SH-SY5Y (cell line): Measurements from ENCODE around the gene MESD.

Experiments
- GATA2 ChIP-seq: IDR thresholded peaks from 2 replicates; pipeline ENCODE4 v1.6.1; 2011; ENCODE audit warnings: mild to moderate bottlenecking, low read depth, low read length
- GATA3 ChIP-seq: IDR thresholded peaks from 2 replicates; pipeline ENCODE4 v1.6.1; 2011; ENCODE audit warnings: low read depth, mild to moderate bottlenecking, low read length, moderate library complexity

Gene MESD

DNA sequence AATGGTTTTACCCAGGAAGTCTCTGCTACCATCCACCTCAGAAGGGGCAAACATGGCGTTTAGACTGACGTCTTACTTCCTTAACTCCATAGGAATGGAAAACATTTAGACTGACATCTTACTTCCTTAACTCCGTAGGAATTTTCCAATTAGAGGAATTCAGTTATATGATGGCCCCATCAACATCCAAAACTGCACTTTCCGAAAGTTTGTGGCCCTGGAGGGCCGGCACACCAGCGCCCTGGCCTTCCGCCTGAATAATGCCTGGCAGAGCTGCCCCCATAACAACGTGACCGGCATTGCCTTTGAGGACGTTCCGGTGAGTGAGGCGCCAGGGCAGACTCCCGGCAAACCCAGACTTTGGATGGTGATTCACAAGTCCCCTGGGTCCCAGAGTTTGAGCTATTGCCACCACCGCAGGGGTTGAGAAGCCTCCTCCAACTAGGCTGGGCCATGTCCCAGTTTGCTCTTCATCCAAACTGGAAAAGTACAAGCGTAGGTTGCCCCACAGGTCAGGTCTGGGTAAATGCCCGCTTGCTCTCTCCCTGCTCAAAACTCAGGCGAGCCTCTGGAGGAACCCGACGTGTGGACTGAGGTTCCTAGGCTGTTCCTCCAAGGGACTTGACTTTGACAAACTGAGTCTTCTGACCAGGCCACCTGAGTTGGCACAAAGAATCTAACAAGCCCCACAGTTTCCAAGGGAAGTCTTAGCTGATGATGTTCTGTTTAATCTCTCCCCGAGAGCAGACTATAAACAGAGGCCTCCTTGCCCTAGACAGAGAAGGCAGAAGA is 57.7 kb downstream of the MESD start:
- TF ChIP-seq GATA2 (no peak), GATA3 (no peak)

DNA sequence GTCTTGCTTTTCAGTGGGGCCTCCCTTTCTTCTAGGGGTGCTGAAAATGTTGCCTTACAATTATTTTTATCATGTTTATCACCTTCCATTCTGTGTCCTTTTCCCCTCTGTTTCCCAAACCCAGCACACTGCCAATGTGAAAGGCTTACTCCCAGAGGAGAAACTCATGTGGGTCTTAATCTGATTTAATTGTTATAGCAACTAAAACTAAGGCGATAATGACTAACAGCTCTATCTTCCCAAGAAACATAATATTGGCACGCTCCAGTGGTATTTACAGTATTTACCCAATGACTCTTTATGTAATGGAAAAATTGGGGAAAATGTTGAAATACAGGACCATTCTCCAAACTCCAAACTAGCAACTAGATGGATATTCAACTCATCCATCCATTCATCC is 58.4 kb downstream of the MESD start:
- TF ChIP-seq GATA2: no peak
- TF ChIP-seq GATA3: no peak

DNA sequence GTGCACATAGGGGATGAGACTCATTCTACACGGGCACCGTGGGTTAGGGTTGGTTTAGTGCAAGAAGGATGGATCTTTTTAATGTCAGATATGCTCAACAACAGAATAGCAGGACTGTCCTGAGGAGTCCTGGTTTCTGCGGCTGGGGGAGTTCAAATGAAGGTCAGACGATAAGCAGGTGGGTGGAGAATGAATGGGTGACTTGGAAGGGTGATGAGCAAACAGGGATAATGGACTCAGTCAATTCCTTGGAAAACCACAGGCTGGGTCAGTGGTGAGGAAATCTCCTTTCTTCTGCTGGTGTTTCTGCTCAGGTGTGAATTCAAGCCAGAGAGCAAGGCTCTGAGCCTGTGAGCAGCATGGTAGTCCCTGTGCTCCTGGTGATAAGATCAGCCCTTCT is 59.9 kb downstream of the MESD start:
- TF ChIP-seq GATA2: no peak
- TF ChIP-seq GATA3: no peak

DNA sequence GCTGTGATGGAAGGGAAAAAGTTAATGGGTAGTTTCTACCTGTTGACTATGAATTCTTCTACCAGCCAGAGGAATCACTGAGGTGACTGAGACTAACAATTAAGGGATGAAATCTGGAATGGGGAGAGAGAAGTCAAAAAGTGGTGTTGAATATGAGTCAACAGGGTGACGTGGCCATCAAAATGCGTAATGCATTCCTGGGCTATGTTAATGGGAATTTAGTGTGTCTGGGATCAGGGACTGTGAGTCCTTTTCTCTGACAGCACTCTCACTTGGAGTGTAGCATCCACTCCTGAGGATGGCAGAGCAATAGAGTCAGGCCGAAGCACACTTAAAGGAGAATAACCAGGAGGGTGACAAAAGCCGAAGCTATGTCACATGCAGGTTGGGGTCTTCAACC is 60.4 kb downstream of the MESD start:
- TF ChIP-seq GATA3 (no peak), GATA2 (no peak)

DNA sequence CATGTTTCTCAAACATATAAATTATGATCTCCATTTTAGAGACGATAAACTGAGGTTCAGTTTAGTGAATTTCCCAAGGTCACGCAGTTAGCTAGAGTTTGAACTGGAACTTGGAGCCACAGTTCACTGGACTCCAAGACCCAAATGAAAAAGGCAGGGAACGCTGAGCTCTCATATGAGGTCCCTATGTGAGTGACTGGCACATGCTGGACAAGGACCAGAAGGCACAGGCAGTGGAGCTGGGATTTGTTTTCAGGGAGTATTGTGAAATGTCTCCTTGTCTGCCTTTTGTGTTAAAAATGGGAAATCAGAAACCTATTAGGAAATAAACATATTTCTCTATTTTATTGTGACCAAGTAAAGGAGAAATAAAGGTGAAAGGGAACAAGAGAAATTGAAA is 63.5 kb downstream of the MESD start:
- TF ChIP-seq GATA2 (no peak), GATA3 (no peak)

DNA sequence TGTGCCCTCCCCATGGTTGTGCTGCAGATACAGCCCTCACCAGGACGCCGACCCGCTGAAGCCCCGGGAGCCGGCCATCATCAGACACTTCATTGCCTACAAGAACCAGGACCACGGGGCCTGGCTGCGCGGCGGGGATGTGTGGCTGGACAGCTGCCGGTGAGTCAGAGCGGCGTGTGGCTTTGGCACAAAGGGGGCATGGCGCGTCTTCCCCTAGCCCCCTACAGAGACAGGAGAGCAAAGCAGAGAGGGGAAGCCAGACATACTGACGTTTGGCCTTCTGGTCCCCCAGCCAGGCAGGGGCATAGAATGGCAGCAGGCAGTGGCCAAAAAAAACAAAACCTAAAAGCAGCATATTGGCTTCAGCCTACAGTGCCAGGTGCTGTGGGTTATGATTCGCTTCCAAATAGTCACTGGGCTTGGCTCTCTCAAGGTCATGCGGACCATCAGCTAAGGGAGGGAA is 64.0 kb downstream of the MESD start:
- no peak for TF ChIP-seq GATA3

DNA sequence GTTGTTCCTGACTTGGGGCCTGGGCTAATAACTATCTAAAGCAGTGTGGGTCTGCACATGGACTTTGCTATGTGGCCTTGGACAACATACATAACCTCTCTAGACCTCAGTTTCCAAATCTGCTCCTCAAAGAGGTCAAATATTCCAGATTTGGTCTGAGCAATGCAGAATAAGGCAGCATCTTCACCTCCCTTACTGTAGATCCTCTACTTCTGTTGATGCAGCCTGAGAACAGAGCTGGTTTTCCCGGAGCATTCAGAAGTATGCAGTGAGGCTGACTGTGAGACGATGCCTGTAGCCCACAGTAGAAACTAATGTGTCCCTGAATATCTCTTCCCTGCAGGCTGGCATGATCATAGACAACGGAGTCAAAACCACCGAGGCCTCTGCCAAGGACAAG is 65.3 kb downstream of the MESD start:
- no peak for TF ChIP-seq GATA2
- TF ChIP-seq GATA3: no peak

DNA sequence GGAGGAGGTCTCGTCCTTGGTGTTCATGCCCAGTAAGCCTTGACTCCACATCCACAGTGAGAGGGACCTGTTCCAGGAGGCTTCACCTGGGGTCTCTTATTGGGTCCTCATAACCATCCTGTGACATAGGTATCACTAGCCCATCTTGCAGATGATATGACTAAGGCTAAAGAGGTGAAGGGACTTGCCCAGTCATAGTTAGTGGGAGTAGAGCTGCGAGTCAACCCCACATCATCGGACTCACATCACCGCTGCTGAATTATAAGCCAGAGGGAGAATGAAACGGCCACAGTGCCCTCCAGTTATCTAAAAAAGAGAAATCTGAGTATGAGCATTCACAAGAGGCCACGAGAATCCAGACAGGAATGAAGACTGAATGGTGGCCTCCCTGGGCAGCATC is 66.0 kb downstream of the MESD start:
- TF ChIP-seq GATA2 (no peak), GATA3 (no peak)

DNA sequence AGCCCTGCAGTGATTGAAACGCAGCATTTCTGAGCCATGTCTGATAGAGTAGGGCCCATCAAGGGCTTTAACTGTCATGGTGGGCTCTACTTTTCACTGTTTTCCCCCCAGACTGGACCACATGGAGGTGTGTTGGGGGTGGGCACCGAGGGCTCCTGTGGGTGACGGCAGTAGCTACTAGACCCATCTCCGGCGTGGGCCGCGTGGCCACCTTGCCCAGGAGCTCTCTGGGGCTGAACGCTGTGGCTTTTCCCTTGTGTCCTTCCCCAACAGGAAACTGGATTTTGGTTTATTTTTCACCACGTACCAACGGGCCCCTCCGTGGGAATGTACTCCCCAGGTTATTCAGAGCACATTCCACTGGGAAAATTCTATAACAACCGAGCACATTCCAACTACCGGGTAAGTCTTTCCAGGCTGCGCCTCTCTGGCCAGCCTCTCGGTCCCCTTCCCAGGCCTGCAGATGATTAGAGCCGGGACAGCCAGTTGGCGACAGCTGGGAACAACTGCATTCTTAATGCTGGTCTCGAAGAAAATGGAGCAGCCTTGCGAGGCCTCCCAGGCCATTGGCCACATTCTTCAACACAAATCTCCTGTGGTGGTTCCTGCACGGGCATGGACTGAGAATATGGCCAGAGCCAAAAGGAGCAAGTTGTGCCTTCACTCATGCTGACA is 67.7 kb downstream of the MESD start:
- TF ChIP-seq GATA2 (no peak), GATA3 (no peak)

DNA sequence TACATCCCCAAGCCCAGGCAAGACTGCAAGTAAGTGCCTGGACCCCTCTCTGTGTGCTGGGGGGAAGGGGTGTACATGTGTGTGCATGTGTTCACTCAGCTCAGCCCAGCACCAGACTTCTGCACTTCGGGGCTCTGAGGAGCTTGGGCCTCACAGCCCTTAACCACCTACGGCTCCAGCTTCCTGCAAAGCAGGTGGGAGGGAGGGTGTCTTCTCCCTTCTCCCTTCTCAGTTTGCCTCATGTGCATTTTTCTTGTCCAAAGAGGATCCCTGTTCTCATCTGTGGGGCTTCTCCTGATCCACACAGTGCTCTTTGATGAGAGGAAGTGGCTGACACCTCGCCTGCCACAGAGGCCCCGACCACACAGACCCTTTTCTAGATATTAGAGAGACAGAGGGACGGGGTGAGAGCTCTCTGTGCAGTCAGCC is 69.3 kb downstream of the MESD start:
- no peak for TF ChIP-seq GATA2
- no peak for TF ChIP-seq GATA3

DNA sequence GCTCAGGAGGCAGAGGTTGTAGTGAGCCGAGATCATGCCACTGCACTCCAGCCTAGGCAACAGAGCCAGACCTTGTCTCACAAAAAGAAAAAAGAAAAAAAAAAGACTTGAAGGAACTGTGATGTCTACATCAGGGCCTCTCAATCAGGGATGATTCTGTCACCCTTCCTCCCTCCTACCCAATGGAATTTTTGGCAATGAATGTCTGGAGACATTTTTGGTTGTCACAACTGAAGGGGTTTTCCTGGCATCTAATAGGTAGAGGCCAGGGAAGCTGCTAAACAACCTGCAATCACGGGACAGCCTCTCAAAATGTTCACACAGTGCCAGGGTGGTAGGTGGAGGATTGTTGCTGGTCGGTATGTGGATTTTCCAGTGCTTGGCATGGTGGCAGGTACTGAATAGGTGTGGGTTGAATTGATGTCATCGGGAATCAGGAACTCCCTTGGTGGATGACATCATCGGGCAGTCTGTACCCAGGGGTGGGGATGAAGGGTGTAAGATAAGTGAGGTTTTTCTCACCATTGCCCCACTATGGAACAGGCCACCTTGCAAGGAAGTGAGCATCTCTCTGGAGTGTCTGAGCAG is 71.3 kb downstream of the MESD start:
- TF ChIP-seq GATA2 (no peak), GATA3 (no peak)

DNA sequence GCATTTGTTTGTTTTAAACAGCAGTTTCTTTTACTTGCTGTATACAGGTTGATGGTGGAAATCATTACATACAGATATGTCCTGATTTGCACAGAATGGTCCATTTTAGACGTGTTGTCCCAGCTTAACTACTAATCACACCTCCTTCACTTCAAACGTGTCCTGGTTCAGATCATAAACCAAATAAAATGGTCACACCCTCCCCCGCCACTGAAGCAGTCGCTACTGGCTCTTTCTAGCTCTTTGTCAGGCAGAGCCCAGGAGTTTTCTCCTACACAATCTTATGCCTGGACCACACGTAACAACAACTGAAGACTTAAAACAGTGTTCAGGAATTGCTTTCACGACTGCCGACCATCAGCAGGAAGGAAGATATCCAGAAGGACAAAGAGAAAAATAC is 73.6 kb downstream of the MESD start:
- TF ChIP-seq GATA3 (no peak), GATA2 (no peak)

DNA sequence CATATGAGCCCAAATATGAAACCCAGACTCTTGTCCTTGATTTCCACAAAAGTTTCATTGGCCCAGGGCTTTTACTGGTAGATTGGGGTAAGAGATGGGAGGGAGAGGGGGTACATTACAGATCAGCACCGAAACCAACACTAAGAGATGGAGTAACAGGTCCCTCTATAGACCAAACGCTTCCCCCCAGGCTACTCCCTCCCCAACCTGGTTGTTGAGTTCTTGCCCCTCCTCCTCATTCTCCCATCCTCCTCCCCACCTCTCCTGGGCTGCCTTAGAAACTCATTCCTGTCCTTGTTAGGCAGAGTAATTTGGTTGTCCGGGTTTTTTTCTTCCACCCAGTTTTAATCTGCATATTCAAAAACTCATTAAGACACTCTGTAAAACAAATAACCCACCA is 74.1 kb downstream of the MESD start:
- TF ChIP-seq GATA3: no peak
- TF ChIP-seq GATA2: no peak

DNA sequence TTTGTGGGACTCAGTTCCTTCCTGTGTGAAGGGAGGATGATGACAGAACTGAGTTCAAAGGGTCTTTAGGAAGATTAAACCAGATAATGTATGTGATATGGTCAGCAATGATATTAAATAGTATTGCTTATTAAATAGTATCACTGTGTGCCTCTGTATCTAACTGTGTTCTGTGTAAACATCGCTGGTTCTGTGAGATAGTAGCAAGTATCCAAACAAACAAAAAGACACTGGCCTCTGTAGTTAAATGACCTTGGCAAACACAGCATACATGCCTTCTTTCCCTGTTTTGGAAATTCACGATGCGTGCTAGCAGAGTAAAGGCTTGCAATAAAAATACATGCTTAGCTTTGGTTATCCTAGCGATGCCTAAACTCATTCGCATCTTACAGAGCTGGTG is 76.1 kb downstream of the MESD start:
- TF ChIP-seq GATA2: no peak
- no peak for TF ChIP-seq GATA3

DNA sequence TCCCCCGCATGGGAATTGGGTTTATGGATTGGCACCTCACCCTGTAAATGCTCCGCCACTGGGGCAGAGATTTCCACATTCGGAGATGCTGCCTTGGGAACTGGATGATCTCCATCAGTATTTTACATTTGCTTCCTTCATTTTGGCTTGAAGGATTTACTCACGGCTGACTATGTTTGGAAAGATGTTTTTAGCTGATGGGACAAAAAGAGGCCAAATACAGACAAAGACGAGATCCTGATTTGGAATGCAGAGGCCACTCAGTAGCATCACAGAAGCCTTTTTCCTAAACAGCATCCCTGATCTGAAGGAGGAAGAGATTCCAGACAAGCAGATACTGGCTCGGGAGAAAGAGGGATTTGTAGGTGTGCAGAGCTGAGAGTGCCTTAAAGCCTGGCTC is 76.9 kb downstream of the MESD start:
- no peak for TF ChIP-seq GATA3

DNA sequence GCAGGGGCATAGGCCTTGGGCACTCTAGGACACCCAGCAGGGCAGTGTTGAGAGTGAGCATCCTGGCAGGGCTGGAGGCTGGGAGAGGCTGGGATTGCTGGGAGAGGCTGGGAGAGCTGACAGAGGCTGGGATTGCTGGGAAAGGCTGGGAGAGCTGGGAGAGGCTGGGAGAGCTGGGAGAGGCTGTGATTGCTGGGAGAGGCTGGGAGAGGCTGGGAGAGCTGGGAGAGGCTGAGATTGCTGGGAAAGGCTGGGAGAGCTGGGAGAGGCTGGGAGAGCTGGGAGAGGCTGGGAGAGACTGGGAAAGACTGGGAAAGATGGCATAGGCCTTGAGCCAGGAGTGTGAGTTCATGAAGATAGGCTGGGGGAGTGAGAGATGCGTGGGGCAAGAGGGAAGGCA is 77.8 kb downstream of the MESD start:
- TF ChIP-seq GATA3 (no peak), GATA2 (no peak)
